ENCODE measurements around the gene CCNC.

Gene CCNC

GRCh38 chr6:99543968-99544367, 24.5 kb downstream of the CCNC start:
- Histone ChIP-seq H3K4me3 (ENCODE audit: low read depth, low read length) (no peak overlapping the region), H3K4me1 (ENCODE audit: control insufficient read depth, insufficient read depth, low read length) (no peaks in the 10 kb centered on the region), H3K36me3 (ENCODE audit: control insufficient read depth in 2 of 2, insufficient read depth in 1 of 2, low read length in 2 of 2) (peaks cover 69 to 93% of the 10 kb centered on the region in 2 experiments), H3K27ac (ENCODE audit: extremely low read depth, low read depth, low read length) (no peak overlapping the region), H3K9me3 (ENCODE audit: control insufficient read depth, insufficient read depth, low read depth, low read length) (no peaks in the 10 kb centered on the region)
- no peak for TF ChIP-seq ZSCAN18 (tag by site-specific recombination; IDR thresholded peaks at IDR 0.05)
- TF ChIP-seq BCL11B (tag by site-specific recombination; IDR thresholded peaks at IDR 0.05; ENCODE audit: low read depth): no peak
- TF ChIP-seq PBX3 (CRISPR knock-in tag; IDR thresholded peaks at IDR 0.05): no peak
- TF ChIP-seq ZNF776 (tag by site-specific recombination; IDR thresholded peaks at IDR 0.05; ENCODE audit: borderline replicate concordance): no peak
- no peak for TF ChIP-seq KLF1 (tag by site-specific recombination; IDR thresholded peaks at IDR 0.05)
- TF ChIP-seq REPIN1 (tag by site-specific recombination; IDR thresholded peaks at IDR 0.05; ENCODE audit: low read depth): no peak
- TF ChIP-seq ZSCAN4 (tag by site-specific recombination; IDR thresholded peaks at IDR 0.05): no peak
- no peak for TF ChIP-seq ZNF792 (tag by site-specific recombination; IDR thresholded peaks at IDR 0.05)
- ChIA-PET CTCF (interaction anchor here (2.7 kb wide), 1 partner anchor 23 kb away, joined by 11 read pairs; no protein-coding TSS in a partner anchor), POLR2A (interaction anchor here (0.7 kb wide), 1 partner anchor 12 kb away, joined by 3 read pairs; no protein-coding TSS in a partner anchor)

- ChIA-PET CTCF (interaction anchor here (1.0 to 1.5 kb wide), 3 partner anchors 8 to 37 kb away, joined by 3 to 5 read pairs (median 3); partner anchors contain the start of gene CCNC), POLR2A (no interaction called here)
- Histone ChIP-seq H3K36me3 (ENCODE audit: control insufficient read depth in 2 of 2, insufficient read depth in 1 of 2, low read length in 2 of 2) (peaks cover 21 to 53% of the 10 kb centered on the region in 2 experiments), H3K4me1 (ENCODE audit: control insufficient read depth, insufficient read depth, low read length) (no peaks in the 10 kb centered on the region), H3K9me3 (ENCODE audit: control insufficient read depth, insufficient read depth, low read depth, low read length) (no peaks in the 10 kb centered on the region), H3K4me3 (ENCODE audit: low read depth, low read length) (no peak overlapping the region), H3K27ac (ENCODE audit: extremely low read depth, low read depth, low read length) (no peak overlapping the region)
- TF ChIP-seq ZNF274 (IDR thresholded peaks at IDR 0.05; ENCODE audit: low read length): no peak
- no peak for TF ChIP-seq ZNF274 (tag by site-specific recombination; IDR thresholded peaks at IDR 0.05; ENCODE audit: borderline replicate concordance)
- no peak for TF ChIP-seq ZNF513 (tag by site-specific recombination; IDR thresholded peaks at IDR 0.05)
- TF ChIP-seq WT1 (tag by site-specific recombination; IDR thresholded peaks at IDR 0.05): no peak
- no peak for TF ChIP-seq ZIC2 (tag by site-specific recombination; IDR thresholded peaks at IDR 0.05)
- TF ChIP-seq ZBTB20 (tag by site-specific recombination; IDR thresholded peaks at IDR 0.05): no peak
- TF ChIP-seq ZNF544 (tag by site-specific recombination; IDR thresholded peaks at IDR 0.05): no peak
- no peak for TF ChIP-seq ZNF302 (tag by site-specific recombination; IDR thresholded peaks at IDR 0.05; ENCODE audit: low read depth)
- TF ChIP-seq ZNF707 (tag by site-specific recombination; IDR thresholded peaks at IDR 0.05): no peak
- no peak for TF ChIP-seq ZNF510 (tag by site-specific recombination; IDR thresholded peaks at IDR 0.05; ENCODE audit: insufficient replicate concordance)
- TF ChIP-seq REST (tag by site-specific recombination; IDR thresholded peaks at IDR 0.05): no peak
- no peak for TF ChIP-seq ZNF837 (tag by site-specific recombination; IDR thresholded peaks at IDR 0.05)
- no peak for TF ChIP-seq ELK4 (IDR thresholded peaks at IDR 0.05; ENCODE audit: borderline replicate concordance, low read depth, low read length)
- no peak for TF ChIP-seq ZNF26 (tag by site-specific recombination; IDR thresholded peaks at IDR 0.05)
- no peak for TF ChIP-seq ZNF174 (tag by site-specific recombination; IDR thresholded peaks at IDR 0.05)
Observed at GRCh38 chr6:99530627-99531026, 37.8 kb downstream of the CCNC start.

Measured in HEK293 (cell line).